GM06990 (cell line): ENCODE results near the gene NCAM2.
A peak's percentile ranks its signal among the peaks of the same experiment; 100 is the strongest.

Experiments used
- DNase-seq: peaks from one replicate; pipeline ENCODE4 v3.0.0-alpha.2; 2011; ENCODE audit not compliant: insufficient read length; ENCODE audit errors: extremely low read depth
- H3K27me3 ChIP-seq: replicated peaks from 2 replicates; pipeline ENCODE4 v1.6.0; 2011; ENCODE audit warnings: low read length; ENCODE audit not compliant: control insufficient read depth, insufficient read depth
- H3K36me3 ChIP-seq: 2 replicates; pipeline ENCODE4 v1.5.1; 2011; ENCODE audit warnings: low read length; ENCODE audit not compliant: control insufficient read depth, insufficient read depth
- H3K4me3 ChIP-seq: replicated peaks from 2 replicates; pipeline ENCODE4 v1.5.1; 2011; ENCODE audit warnings: low read depth, mild to moderate bottlenecking, control low read depth, low read length
- TF ChIP-seq, protein P1 (sequence below): IDR thresholded peaks from 2 replicates; pipeline ENCODE4 v1.5.1; 2011; ENCODE audit warnings: low read length, control low read depth, mild to moderate bottlenecking, inconsistent platforms; ENCODE audit not compliant: insufficient read depth, poor library complexity, severe bottlenecking

Gene NCAM2

DNA sequence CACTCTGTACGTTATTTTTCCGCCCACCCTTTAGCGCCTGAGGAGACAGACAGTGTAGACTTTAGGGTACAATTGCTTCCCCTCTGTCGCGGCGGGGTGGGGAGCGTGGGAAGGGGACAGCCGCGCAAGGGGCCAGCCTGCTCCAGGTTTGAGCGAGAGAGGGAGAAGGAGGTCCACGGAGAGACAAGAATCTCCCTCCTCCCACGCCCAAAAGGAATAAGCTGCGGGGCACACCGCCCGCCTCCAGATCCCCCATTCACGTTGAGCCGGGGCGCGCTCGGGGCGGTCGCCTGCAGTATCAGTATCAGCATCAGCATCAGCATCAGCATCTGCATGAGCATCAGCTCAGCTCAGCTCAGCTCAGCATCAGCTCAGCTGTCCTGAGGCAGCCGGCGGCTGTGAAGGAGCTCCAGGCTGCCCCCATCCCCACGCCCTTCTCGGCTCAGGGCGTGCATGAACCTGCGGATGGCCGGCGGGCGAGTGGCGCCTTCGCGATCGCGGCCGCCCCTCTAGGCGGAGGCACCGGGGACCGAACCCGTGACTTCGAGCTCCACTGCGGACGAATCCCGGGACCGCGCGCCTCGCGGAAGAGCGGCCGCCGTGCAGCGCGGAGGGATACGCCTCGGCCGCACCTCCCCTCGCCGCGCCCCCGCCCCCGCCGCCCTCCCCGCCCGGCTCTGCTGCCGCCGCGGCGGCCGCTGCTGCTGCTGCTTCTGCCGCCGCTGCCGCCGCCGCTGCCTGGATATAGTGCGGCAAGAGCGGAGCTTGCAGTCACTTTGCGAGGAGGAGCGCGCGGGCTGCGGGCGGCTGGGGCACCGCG, at the start of gene NCAM2:
NCAM2 (plus strand) TSS at position 774 of the 820 bp plus-strand sequence.
- peak; percentile 14 for DNase-seq

DNA sequence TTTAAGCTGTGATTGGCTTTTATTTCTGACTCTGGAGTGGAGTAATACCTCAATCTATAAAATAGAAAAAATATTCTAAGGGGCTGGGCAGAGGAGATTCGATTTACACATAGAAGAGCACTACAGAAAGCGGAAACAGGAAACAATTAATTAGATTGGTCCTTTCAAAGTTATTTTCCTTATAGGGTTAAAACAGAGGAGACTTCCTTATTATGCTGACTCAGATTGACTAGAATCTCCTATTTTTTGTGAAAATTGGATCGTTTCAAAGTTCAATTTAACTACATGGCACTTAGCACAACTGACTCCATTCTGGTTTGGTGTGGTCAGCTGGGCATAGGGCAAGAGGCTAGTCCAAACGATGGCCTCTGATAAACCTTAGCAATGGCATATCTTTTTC, 48.3 kb upstream of the NCAM2 start:
- Histone ChIP-seq H3K4me3 (no peak overlapping the region), H3K27me3 (no peaks in the 10 kb centered on the region), H3K36me3 (no peaks in the 10 kb centered on the region)
- DNase-seq, result no peak
- TF ChIP-seq, protein P1, sequence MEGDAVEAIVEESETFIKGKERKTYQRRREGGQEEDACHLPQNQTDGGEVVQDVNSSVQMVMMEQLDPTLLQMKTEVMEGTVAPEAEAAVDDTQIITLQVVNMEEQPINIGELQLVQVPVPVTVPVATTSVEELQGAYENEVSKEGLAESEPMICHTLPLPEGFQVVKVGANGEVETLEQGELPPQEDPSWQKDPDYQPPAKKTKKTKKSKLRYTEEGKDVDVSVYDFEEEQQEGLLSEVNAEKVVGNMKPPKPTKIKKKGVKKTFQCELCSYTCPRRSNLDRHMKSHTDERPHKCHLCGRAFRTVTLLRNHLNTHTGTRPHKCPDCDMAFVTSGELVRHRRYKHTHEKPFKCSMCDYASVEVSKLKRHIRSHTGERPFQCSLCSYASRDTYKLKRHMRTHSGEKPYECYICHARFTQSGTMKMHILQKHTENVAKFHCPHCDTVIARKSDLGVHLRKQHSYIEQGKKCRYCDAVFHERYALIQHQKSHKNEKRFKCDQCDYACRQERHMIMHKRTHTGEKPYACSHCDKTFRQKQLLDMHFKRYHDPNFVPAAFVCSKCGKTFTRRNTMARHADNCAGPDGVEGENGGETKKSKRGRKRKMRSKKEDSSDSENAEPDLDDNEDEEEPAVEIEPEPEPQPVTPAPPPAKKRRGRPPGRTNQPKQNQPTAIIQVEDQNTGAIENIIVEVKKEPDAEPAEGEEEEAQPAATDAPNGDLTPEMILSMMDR, result no peak

More for the DNA sequence above, at the start of gene NCAM2:
- Histone ChIP-seq H3K4me3 (no peak within 1 kb of the TSS), H3K27me3 (no peaks in the 10 kb centered on the region), H3K36me3 (no peaks in the 10 kb centered on the region)
- TF ChIP-seq, protein P1, result no peak

DNA sequence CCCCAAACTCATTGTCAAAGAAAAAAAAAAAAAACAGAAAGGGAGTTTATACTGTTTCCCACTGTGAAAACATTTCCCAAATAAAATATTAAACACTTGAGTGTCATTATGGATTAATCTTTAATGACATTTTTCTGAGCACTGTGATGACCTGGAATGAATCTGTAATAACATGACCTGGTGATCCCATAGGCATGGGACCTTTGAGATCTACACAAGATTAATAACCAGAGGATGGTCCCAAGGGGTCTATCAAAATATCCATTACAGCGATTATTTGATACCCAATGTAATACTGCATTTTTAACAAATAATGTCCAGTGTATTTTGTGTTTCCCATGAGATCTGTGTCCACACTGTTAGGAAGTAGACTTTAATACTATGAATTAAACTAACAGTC, 32.4 kb upstream of the NCAM2 start:
- Histone ChIP-seq H3K27me3 (no peaks in the 10 kb centered on the region), H3K4me3 (no peak overlapping the region), H3K36me3 (no peaks in the 10 kb centered on the region)
- TF ChIP-seq, protein P1, result no peak
- DNase-seq, result no peak

DNA sequence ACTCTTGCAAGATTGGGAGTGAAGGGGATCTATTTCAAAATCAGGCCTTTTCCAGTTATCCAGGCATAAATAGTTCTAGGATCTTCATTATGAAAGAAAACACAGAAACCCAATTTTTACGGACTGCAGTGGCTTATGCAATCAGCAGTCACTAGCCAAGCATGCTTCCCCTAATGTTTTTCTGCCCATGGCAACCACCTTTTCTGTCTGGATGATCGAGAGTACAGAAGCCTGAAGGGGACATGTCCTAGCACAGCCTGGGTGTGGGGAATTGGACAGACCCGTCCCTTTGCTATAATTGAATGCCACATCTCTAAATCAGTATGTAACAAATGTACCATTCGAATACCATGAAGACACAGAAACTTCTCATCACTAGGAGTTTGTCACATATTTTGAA, 29.8 kb upstream of the NCAM2 start:
- TF ChIP-seq, protein P1, result no peak
- DNase-seq, result no peak
- no peaks in the 10 kb centered on the region for H3K36me3 ChIP-seq

DNA sequence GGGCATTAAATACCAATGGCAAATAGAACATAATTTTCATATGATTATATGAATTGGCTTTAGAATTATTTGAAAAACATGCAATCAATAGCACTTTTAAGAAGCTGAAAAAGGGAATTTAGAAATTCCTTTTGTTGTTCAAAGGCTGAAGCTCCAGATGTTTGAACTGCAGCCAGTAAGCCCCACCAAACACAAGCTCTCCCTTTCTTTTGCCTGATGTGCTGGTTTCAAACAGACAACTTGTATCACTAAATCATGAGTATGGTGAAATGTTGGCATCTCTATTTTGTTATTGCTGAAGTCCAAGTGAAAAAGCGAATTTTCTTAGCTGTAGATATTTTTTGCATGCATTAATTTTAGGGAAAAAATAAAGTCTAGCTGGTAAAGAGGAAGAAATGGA, 27.5 kb upstream of the NCAM2 start:
- H3K27me3 ChIP-seq, result no peaks in the 10 kb centered on the region
- TF ChIP-seq, protein P1, result no peak
- H3K36me3 ChIP-seq, result no peaks in the 10 kb centered on the region
- no peak overlapping the region for H3K4me3 ChIP-seq
- no peak for DNase-seq

More for the DNA sequence above, 29.8 kb upstream of the NCAM2 start:
- no peak overlapping the region for H3K4me3 ChIP-seq
- no peaks in the 10 kb centered on the region for H3K27me3 ChIP-seq
